ENCODE results near the gene AKIRIN1.

- TF ChIP-seq CTCF (IDR thresholded peaks at IDR 0.05) (no peak), POLR2A (IDR thresholded peaks at IDR 0.05) (no peak)
Observed at GRCh38 chr1:38991638-38992411, 749 bp downstream of the AKIRIN1 start.
